GM18868 (cell line): ENCODE data around the gene UGGT2.
"Not testable (repeated sequence)": the region's sequence is repeated elsewhere in the genome, so short reads cannot be mapped to it uniquely, and the experiment has no call there.

Experiments
- ATAC-seq: cut with Tn5 transposase; IDR thresholded peaks from one replicate; pipeline ENCODE4 v1.9.1; 2021; ENCODE audit warnings: mild to moderate bottlenecking, moderate library complexity; ENCODE audit not compliant: unreplicated experiment

The UGGT2 gene

GRCh38 chr13:96050955-96051354 lies 2.2 kb downstream of the UGGT2 start:
- ATAC-seq = not testable (repeated sequence)

- not testable (repeated sequence) for ATAC-seq
These were observed 6.6 kb downstream of the UGGT2 start for GRCh38 chr13:96046449-96047126.

- no peak for ATAC-seq
These were observed 9.0 kb downstream of the UGGT2 start for GRCh38 chr13:96044238-96044637.

- no peak for ATAC-seq
These were observed 11.7 kb downstream of the UGGT2 start for GRCh38 chr13:96041326-96042110.

GRCh38 chr13:96036515-96036914 lies 16.7 kb downstream of the UGGT2 start:
- ATAC-seq = no peak

- no peak for ATAC-seq
These were observed 18.5 kb downstream of the UGGT2 start for GRCh38 chr13:96034662-96035061.

- ATAC-seq = no peak
These were observed 19.8 kb downstream of the UGGT2 start for GRCh38 chr13:96033220-96034015.

- ATAC-seq = no peak
These were observed 20.5 kb downstream of the UGGT2 start for GRCh38 chr13:96032717-96033116.

- no peak for ATAC-seq
These were observed 24.2 kb downstream of the UGGT2 start for GRCh38 chr13:96029002-96029401.

- no peak for ATAC-seq
These were observed 25.7 kb downstream of the UGGT2 start for GRCh38 chr13:96027496-96027895.

- no peak for ATAC-seq
These were observed 27.9 kb downstream of the UGGT2 start for GRCh38 chr13:96025283-96025682.

GRCh38 chr13:96020931-96021330 lies 32.3 kb downstream of the UGGT2 start:
- ATAC-seq = no peak

- peak; percentile 98 for ATAC-seq
These were observed 33.0 kb downstream of the UGGT2 start for GRCh38 chr13:96020155-96020575.

GRCh38 chr13:96018135-96018534 lies 35.1 kb downstream of the UGGT2 start:
- ATAC-seq = no peak

GRCh38 chr13:96011291-96011872 lies 41.8 kb downstream of the UGGT2 start:
- no peak for ATAC-seq

- ATAC-seq = no peak
These were observed 49.9 kb downstream of the UGGT2 start for GRCh38 chr13:96003304-96003703.

- no peak for ATAC-seq
These were observed 50.7 kb downstream of the UGGT2 start for GRCh38 chr13:96002322-96003131.

- ATAC-seq = no peak
These were observed 53.1 kb downstream of the UGGT2 start for GRCh38 chr13:96000069-96000468.

GRCh38 chr13:95987841-95988240 lies 65.4 kb downstream of the UGGT2 start:
- no peak for ATAC-seq

- ATAC-seq = no peak
These were observed 71.1 kb downstream of the UGGT2 start for GRCh38 chr13:95982144-95982543.
